OCI-LY1 (cell line): ENCODE data around the gene TMBIM6.

Experiments
- CTCF ChIP-seq: fragments of 200-600 bp; sonication (generic), shearing (Covaris generic); IDR thresholded peaks from 2 replicates; pipeline ENCODE4 v1.5.1; 2017; ENCODE audit warnings: mild to moderate bottlenecking, antibody characterized with exemption, low read length, moderate library complexity, mixed read lengths
- EZH2 ChIP-seq: fragments of 200-600 bp; sonication (generic), shearing (Covaris generic); IDR thresholded peaks from 2 replicates; pipeline ENCODE4 v1.8.0; 2017; ENCODE audit warnings: borderline replicate concordance, mixed run types, mild to moderate bottlenecking, antibody characterized with exemption, low read length, moderate library complexity, mixed read lengths

GRCh38 chr12:49744363-49744885 lies 3.1 kb downstream of the TMBIM6 start:
- TF ChIP-seq CTCF (no peak), EZH2 (no peak)
